Germinal center (tissue), 1 donor: ENCODE results near the gene CSMD2.
A peak's percentile ranks its signal among the peaks of the same experiment; 100 is the strongest.

Experiments
- DNase-seq: peaks from one replicate; pipeline ENCODE4 v3.0.0; 2012; ENCODE audit warnings: mixed read lengths, low spot score

Gene CSMD2

DNA sequence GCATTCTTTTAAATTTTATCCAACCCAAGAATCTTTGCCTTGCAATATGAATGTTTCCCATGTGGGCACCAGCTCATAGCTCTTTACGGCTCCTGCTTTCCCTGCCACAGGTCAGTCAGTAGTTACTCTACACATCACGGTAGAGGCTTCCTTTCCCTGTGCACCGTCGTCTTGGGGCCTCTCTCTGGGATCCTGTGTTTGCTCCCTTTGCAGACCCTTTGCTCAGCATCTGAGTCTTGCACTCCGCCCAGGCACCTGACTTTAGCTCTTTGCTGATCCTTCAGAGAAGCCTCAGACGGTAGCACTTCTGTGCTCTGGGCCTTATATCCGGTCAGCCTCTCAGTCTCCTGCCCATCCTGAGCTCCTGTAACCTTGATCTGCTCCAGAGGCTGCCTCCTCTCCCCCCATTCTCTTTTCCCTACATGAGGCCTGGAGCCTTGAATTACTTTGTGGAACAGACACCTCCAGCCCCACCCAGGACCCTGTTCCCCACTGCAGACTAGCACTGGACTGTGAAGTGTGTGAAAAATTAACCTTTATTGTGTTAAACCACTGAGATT lies 484.7 kb downstream of the CSMD2 start:
- no peak for DNase-seq

DNA sequence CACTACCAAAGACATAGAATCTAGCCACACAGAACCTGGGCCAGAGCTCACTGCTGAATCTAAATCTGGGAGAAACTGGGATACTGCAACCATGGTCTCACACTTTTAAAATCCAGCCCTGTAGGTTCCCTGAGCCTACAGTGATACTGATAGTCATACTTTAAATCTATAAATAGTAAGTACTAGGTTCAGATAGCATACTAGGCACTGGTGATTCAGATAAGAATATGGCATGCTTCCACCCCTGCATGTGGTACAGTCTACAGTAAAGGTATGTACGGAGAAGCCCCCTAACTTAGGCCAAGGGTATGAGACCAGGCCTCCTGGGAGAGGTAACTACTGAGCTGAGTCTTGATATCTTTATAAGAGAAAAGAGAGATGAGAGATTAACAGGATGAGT lies 494.5 kb downstream of the CSMD2 start:
- no peak for DNase-seq

GRCh38 chr1:33668695-33669094 lies 496.3 kb downstream of the CSMD2 start:
- no peak for DNase-seq

DNA sequence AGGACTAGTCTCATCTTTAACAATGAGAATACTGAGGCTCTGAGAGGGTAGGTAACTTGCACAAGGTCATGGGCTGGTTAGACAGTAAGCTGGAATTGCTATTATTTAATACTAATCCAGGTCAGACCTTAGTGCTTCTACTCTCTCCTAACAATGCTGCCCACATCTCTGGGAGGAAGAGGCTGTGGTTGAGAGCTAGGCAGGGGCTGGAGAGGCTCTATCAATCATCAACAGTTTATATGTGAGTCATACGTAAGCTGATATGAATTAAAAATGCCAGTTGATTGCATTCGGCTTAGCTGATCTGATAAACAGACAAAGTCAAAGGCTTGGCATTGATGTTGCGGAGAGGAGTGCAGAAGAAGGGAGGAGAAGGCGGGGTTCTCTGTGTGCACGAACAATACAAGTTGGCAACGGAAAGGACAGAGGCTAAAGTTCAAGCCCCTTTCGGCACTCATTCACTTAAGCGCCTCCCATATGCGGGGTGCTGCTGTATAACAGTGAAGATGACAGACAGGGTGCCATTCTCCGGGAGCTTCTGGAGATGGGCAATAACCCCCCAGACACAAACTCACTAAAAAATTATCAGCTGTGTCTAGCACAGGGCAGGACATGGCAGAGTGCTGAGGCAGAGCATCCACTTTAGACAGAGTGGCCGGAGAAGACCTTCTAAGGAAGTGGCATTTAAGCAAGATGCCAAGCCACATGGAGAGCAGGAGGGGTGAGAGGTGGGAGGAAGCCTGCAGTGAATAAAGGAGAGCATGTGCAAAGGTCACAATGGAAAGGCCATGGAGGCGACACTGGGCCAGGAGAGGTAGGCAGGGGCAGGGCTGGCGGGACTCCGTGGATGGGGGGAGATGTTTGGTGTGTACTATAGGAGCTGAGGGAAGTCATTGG lies 497.4 kb downstream of the CSMD2 start:
- DNase-seq = no peak

DNA sequence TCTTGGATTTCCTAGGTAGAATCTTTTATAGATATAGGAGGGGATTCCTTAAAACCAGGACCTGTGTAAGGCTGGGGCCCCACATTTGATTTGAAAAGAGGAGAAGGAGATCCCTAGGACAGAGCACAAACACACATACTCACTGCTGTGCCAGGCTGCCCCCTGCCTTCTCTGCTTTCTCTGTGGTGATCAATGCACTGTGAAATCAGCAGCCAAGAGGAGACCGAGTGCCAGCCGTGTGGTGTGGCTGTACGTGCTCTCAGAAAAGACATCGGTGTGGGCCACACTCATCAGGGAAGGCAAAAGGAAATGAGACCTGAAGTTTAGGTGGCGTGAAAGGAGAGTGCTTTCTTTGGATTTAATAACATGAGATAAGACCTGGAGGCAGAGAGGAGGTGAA lies 498.4 kb downstream of the CSMD2 start:
- DNase-seq = no peak

- DNase-seq = no peak
These were observed 503.1 kb downstream of the CSMD2 start for GRCh38 chr1:33661811-33662454.

DNA sequence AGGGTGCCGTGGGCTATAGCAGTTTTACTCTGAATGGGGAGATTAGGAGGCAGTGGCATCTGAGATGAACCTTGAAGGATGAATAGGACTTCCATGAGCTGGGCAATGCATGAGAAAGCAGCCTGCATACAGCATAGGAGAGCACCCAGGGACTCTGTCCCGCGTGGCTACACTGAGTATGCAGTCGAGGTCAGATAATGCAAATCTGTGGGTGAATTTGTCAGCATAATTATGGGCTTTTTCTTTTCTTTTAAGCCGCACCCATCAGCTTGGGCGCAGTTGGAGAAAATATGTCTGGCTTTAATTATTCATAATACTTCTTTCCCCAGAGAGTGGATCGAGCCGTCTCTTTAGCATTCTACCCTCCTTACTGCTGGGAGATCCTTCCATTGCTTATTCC lies 504.1 kb downstream of the CSMD2 start:
- DNase-seq = no peak

DNA sequence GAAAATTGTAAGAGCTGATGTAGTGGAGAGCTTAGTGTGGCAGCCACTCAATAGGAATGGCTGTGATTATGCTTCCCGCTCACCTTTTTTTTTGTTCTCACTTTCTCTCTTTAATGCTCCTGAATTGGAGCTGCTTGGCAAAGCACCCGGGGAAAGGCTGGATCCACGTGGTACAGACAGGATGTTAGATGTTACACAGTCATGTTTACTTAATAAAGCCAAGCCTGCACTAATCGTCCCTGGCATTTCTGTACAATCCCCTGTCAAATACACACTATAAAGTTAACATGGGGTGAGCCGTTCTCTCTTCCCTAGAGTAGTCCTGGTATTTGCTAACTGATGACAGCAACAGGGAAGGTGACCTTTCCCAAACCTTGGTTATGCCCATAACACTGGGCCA lies 504.8 kb downstream of the CSMD2 start:
- DNase-seq = no peak

DNA sequence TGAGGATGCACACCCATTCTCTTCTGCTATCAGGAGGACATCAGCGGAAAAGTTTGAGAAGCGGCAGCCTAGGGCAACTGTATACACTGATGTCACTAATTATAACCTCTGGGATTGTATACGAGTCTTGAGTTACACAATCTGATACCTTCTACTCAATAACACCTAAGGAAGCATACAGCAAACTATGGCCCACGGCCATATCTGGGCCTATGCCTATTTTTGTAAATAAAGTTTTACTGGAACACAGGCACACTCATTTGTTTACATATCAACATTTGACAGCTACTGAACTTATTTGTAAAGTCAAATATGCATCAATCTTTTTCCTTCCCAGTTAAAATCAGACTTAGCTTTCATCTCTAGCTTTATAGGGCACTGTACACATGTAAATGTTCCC lies 505.4 kb downstream of the CSMD2 start:
- DNase-seq = no peak

- no peak for DNase-seq
These were observed 507.2 kb downstream of the CSMD2 start for GRCh38 chr1:33657833-33658232.

DNA sequence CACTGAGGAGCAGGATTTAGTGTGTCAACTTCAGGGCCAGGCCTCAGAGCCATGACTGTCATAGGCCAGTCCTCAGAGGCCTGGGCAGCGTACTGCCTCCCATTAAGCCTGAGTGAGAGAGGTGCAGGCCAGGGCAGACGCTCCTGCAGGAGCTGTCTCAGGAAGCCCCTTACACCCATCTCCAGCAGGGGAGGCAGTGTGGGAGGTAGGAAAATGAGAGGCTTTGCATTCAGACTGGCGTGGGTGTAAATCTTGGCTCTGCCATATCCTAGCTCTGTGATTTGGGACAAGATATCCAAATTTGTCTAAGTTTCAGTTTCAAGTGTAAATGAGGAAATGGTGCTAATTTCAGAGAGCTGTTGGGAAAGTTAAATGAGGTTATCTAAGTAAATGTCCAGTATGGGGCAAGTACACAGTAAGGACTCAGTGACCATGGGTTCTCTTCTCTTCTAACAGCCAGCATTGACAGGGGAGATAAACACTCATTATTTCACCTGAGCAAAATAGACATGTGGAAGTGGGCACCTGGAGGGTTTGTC lies 508.5 kb downstream of the CSMD2 start:
- DNase-seq = no peak

DNA sequence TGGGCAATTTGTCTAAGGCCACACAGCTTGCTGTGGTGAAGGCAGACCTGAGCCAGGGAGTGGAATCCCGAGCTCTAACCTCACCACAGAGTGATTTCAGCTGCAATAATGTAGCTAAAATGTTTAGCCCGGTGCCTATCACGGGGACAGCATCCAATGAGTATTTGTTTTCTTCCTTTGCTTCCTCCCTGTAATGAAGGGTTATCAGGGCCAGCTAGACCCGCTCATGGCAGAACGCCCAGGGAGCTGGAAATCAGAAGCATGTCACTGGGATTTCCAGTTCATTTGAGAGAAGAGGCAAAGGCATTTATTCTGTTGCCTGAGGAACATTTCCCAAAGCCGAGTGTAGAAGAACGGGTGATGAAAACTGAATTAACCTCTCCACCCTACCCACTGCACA lies 509.5 kb downstream of the CSMD2 start:
- DNase-seq = no peak

DNA sequence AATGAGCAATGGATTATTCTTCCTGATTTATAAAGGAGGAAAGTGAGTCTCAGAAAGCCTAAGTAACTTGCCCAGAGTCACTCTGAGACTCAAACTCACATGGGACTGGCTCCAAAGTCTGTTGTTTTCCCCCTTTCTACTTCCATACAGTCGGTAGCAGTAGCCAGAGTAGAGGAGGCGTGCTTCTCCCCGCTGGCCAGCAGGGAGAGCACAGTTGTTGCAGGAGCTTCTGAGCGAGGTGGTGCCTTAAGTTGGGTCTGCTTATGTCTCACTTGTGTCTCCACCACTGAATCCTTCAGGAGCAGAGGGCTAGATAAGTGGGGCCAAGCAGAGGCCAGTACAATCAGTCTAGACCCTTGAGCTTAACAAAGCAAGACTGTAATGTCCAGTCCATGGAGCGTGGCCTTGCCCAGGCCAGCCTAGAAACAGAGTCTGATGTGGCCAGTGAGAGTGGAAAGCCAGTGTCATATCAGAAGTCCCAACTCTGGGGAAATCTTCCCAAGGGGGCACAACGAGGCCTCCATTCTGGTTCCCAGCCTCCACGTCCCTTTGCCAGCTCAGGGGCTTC lies 510.7 kb downstream of the CSMD2 start:
- DNase-seq = peak; percentile 15

- DNase-seq = no peak
These were observed 511.8 kb downstream of the CSMD2 start for GRCh38 chr1:33653226-33653625.

DNA sequence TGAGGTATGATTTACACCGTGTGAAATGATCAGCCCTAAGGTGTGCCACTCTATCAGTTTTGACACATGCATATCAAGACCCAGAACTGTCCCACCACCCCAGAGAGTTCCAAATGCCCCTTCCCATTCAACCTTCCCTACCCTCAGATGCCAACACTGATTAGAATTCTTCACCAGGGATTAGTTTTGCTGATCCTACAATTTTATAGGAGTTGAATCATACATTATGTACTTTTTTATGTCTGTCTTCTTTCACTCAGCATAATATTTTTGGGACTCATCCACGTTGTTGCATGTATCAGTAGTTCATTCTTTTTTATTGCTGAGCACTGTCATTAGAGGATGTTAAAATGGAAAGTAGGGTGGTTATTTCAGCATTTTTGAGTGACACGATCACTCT lies 514.3 kb downstream of the CSMD2 start:
- no peak for DNase-seq

DNA sequence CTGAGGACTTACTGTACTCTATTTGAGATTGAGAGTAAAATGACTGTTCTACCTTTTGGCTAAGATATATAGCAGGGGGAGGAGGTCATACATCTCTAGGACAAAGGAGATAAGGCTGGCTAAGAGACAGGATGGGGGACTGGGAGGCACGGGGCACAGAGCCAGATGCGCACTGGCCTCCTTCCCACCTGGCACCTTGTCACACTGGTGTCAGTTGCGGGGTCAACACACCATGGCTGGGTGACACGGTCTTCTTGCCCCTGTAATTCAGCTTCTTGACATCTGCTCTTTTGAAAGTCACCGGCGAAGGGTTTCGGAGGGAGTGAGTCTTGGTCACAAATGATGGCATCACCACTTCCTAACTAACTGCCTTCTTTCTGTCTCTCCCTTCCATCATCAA lies 515.3 kb downstream of the CSMD2 start:
- no peak for DNase-seq

DNA sequence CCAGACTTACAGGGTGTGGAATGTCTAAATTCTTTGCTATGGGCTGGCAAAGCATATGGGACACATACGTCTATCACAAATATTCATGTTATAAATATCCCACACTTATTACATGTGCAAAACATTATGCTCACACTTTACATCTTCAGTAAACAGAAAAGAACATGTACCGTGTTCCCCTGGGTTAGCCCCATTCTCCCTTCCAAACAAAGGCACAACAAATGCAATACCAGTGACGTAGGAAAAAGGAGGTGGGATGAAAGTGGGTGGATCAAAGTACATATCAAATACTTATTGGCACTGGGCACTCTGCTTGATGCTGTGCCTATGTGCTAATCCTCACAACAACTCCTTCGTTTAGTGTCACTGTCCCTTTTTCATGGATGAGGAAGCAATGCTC lies 521.8 kb downstream of the CSMD2 start:
- DNase-seq = no peak

GRCh38 chr1:33641104-33641830 lies 523.8 kb downstream of the CSMD2 start:
- peak; percentile 20 for DNase-seq

- DNase-seq = no peak
These were observed 524.8 kb downstream of the CSMD2 start for GRCh38 chr1:33640114-33640660.

DNA sequence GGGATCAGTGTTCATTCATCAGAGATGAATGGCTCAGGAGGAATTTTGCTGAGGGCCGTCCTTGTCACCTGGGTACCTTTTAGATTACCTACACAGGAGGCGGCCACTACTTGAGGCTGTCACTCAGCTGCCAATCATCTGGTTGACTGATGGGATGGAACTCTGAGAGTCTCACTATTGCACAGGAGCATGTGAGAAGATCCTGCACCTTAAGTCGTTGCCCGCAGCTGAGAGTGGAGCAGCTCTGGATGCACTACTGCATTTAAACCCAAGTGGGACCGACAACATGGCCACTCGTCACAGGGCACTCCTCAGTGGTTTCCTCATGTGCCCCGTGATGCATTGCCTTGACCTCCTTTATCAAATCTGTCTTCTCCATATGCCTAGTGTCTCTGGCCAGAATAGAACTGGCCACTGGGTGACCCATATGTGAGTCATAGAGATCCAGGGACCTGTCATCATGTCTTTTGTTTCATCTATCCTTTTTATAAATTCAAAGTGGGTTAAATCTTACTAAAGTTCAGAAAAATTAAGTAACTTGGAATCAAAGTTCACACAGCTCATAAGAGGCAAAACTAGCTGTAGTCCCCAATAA lies 527.1 kb downstream of the CSMD2 start:
- DNase-seq = no peak

GRCh38 chr1:33636209-33636608 lies 528.8 kb downstream of the CSMD2 start:
- DNase-seq = no peak
